Occipital lobe (tissue), 2 donors: ENCODE measurements around the gene SSBP1. TPM values are rescaled to one million over a fixed set of nuclear protein-coding genes. Genes with fewer than 3 reads are reported as not detected.
A peak's percentile ranks its signal among the peaks of the same experiment; 100 is the strongest.
"Not testable (repeated sequence)": the region's sequence is repeated elsewhere in the genome, so short reads cannot be mapped to it uniquely, and the experiment has no call there.

ENCODE experiments used
- DNase-seq: peaks from one replicate; lab custom pipeline; 2025; lab: John Stamatoyannopoulos, UW
- total RNA-seq: library from RNA; depleted of rRNA; stranded (reverse); fragments of >200 nt; gene quantifications from one replicate; pipeline ENCODE4 v1.2.3, GENCODE V29; 2014

SSBP1 gene
- 79.9 TPM for total RNA-seq

DNA sequence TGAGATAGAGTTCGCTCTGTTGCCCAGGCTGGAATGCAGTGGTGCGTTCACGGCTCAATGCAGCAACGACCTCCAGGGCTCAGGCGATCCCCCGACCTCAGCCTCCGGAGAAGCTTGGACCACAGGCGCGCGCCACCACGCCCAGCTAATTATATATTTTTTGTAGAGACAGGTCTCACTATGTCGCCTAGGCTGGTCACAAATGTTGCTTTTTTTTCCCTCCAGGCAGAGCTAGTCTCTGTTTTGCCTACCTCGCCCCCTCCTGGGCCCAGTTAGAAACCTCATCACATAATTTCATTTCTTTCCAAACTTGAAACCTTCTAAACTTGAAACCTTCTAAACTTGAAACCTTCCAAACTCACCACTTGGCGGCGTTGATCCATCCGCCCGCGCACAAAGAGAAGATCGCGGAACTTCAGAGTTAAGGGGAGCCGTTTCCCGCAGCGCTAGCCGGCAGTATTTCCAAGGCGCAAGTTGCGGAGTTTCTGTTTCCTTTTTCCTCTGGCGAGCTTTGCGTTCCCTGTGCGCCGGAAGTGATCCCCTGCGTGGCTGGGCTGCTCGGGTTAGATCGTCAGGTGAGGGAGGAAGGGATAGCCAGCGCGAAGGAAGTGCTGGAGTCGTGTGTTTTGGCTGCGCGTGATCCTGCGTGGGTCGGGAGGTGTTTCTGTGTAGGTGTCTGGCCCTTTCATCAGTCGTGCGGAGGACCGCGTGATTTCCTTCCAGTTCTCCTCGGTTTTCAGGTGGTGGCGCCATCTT lies at the start of gene SSBP1:
SSBP1 (plus strand) TSS at position 523 of the 756 bp plus-strand sequence. CDS start 809 bp downstream, outside the sequence.
- peak; percentile 87 for DNase-seq

DNA sequence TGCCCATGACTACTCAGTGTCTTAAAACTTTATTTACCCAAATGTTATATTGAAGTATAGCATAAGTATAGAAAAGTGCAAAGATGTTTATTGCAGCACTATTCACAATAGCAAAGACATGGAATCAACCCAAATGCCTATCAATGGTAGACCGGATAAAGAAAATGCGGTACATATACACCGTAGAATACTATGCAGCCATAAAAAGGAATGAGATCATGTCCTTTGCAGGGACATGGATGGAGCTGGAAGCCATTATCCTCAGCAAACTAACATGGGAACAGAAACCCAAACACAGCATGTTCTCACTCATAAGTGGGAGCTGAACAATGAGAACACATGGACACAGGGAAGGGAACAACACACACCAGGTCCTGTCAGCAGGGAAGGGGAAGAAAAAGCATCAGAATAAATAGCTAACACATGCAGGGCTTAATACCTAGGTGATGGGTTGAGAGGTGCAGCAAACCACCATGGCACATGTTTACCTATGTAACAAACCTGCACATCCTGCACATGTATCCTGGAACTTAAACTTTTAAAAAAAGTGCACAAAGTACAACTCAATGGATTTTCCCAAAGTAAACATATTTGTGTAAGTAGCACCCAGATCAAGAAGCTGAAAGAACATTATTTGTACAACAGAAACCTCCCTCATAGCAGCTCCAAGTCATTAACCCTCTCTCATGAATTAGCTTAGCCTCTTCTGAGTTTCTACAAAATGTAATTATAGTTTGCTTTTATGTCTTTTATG lies 48.9 kb upstream of the SSBP1 start:
- not testable (repeated sequence) for DNase-seq

DNA sequence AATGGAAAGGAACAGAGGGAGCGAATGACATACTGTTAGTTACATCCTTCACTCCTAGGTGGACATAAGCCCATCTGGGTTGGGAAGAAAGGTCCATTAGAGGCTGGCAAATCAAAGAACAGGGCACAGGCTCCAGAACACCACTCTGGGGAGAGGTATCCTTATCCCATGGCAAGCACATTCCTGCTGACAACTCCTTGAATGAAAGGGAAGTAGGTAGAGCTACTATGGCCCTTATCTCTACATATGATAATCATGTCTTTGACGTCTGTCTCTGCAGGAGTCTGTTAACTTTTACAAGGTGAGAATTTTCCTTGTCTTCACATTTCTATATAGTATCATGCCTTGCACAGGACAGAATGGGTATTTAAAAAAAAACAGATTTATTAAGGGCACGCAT lies 46.6 kb upstream of the SSBP1 start:
- DNase-seq = no peak

DNA sequence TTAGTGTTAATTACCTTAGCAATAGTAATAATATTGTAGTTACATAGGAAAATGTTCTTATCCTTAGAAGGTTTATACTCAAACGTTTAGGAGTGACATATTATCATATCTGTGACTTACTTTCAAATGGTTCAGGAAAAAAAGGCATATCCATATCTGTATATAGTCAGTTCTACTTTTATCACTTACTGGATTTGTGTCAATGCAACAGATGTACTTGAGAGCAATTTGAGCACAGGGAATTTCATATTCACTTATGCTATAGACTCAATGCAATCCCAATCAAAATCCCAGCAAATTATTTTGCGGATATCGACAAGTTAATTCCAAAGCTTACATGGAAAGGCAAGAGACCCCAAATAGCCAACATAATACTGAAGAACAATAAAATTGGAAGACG lies 46.2 kb upstream of the SSBP1 start:
- no peak for DNase-seq

- DNase-seq = no peak
Measured at GRCh38 chr7:141693082-141693481, 45.1 kb upstream of the SSBP1 start.

DNA sequence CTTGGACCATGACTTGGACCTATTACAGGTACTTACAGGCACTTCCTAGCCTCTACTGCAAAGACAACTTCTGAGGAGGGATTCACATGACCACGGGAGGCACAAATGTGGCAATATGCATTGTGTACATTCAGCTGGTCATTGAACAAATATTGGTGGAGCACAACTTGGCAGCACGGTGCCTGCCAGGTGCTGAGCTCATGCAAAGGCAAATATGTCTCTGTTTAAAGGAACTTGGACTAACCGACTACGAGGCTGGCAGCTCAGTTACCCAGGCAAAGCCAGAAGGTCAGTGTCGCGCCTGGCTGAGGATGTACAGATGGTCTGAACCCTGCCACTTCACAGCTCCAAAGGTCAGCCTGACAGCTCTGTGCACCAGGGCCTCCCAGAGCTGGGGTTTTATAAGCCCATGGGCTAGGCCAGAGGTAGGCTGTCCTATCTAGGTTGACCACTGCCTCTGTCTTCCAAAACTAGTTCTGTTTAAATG lies 42.3 kb upstream of the SSBP1 start:
- DNase-seq = no peak

DNA sequence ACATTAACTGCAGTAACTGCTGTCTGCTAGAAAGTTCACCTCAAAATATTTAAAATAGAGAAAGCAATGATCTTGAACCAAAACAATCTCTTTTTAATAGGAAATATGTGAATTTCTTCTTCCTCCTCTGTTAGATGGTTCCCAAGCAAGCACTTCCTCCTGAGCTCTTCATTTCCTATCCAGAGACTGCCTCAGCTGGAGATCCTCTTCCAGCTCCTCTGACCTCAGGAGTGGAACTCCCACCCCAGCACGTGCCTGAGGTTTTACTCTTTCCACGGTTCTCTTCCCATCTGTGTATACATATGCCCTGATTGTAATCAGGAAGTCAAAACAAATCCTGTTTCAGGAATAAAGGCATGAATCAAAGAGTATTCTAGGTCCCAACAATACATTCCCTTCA lies 41.8 kb upstream of the SSBP1 start:
- DNase-seq = no peak

- peak; percentile 44 for DNase-seq
Measured at GRCh38 chr7:141697211-141697871, 40.8 kb upstream of the SSBP1 start.

- DNase-seq = no peak
Measured at GRCh38 chr7:141698247-141699015, 39.7 kb upstream of the SSBP1 start.

GRCh38 chr7:141699860-141700259 lies 38.3 kb upstream of the SSBP1 start:
- DNase-seq = no peak

DNA sequence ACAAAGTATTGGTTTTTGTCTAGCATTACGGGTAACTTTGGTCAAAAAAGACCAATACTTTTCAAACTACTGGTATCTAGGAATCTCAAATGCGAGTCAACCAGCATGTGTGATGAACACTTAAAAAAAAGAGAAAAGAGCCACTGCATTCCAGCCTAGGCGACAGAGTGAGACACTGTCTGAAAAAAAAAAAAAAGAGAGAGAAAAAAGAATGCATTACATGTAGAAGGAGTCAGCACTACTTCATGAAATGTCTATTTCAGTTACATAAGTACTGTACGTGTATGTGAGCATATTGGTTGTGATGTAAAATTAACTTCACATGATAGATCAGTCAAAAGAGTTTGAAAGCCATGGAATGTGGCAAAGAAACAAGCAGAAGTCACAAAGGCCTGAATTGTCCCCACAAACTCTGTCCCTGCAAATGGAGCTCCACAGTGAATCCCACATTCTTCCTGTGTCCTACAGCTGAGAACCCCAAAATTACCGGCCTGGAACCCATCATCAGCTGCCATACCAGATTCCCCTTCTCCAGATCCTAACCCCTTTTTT lies 37.8 kb upstream of the SSBP1 start:
- DNase-seq = no peak

DNA sequence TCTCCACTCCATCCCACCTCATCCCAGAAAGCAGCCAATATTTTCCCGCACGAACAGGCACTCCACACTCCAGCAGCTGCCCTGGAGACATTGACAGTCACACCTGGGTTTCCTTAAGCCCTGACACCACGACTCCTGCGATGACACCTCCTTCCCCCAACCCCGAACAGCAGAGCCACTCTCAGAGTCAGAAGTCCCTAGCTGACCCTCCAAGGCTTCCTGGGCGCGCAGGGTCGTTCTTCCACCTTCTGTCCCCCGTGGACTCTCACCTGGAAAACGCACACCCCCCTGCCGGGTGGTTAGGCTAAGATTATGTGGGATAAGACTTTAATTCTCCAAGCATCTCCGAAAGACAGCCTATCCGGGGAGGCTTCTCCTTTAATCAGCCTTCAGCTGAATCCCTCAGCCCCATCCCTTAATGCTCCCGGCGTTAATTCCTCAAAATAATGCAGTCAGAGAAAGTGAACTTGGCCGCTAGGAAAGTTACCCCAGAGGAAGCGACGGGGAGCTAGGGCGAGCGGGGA lies 37.2 kb upstream of the SSBP1 start:
- DNase-seq = peak; percentile 33

DNA sequence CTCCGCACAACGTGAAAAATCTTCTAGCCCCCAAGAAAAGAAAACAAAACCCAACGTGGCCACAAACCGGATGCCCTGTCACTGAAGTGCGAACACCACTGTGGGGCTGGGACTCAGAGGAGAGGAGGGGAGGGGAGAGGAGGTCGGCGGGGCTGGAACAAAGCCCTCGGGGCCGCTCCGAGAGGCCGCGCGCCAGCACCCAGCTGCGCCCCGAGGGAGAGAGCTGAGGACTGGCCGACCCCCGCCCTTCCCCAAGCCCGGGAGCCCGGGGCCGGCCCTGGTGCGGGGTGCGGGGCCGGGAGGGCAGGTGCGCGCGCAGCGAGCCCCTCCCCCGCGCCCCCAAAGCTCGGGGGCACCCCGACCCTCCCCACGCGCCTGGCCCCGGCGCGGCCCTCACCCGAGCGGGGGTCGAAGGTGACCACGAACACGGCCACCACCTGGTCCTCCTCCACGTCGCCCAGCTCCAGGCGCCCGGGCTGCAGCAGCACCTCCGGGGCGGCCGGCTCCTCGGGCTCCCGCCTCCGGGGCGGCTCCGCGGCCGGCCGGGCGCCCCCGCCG lies 36.6 kb upstream of the SSBP1 start:
- no peak for DNase-seq

GRCh38 chr7:141702047-141702567 lies 36.1 kb upstream of the SSBP1 start, which contains the start of gene DENND11:
Gene DENND11 (minus strand): TSS chr7:141702166. CDS start chr7:141702153, 13 bp downstream.
- peak; percentile 36 for DNase-seq

DNA sequence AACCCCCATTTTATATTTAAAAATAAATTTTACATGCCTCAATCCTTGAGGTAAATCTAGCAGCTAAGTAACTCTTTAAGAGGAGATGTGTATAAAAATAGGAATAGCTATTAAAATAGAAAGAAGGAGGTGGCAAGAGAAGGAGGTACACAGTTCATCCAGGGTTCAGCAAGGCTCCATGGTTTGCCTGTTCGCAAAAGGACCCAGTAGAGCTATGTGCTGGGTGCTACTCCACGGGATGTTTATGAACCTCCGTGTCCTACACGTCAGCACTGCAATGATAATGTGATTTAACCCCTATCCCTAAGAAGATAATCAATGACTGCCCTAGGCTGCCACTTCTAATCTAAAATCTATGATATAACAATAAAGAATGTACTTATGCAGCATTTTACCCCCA lies 35.3 kb upstream of the SSBP1 start:
- DNase-seq = no peak

GRCh38 chr7:141704112-141704511 lies 34.0 kb upstream of the SSBP1 start:
- DNase-seq = no peak

GRCh38 chr7:141704741-141705140 lies 33.4 kb upstream of the SSBP1 start:
- no peak for DNase-seq

DNA sequence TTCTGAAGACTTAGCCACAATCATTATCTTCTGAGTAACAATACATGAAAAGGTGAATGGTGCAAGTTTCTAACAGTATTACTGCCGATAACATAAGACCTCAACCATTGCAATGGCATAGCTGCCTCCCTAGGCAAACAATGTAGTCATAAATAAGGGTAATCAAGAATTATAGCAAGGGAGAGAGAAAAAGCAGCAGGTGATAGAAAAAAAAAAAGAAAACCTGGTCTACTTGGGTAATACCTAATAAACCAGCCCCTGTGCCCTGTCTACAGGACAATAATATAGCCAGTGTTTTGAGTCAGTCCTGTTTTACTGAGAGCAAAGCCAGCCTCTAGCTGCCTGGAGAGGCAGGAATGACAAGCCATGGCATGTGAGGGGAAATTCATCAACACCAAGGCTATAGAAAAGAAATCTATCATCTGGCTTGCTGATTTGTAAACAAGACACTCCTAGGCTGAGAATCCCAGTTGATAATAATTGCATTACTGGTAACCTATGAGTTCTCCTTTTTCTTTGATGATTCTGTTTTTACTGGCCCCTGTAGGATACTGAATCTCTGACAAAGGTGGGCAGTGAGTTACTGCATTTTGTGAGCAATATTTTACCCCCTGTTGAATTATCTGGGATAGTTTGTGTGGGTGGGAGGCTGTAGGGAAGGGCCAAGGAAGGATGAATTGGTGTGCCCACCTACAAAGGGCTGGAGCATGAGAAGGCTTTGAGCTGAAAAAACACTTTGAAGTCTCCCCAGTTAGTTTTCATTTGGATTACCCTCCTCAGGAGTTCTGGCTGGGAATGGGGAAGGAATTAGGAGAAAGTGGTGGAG lies 31.7 kb upstream of the SSBP1 start:
- no peak for DNase-seq

- no peak for DNase-seq
Measured at GRCh38 chr7:141708351-141708750, 29.8 kb upstream of the SSBP1 start, which contains the start of gene WEE2. Gene WEE2 (plus strand): TSS chr7:141708353. CDS start chr7:141708759, 406 bp downstream.
